Heart right ventricle (tissue), 16 donors: ENCODE results near the gene CCS. TPM values are rescaled to one million over a fixed set of nuclear protein-coding genes. Genes with fewer than 3 reads are reported as not detected.

ENCODE experiments used
- ATAC-seq, 8 donors: fragments of 200-7000 bp; cut with Tn5 transposase; one replicate each; pipeline ENCODE4 v1.9.1; 2020; ENCODE audit warnings: mild to moderate bottlenecking in 8 of 8, moderate library complexity in 8 of 8, moderate number of reproducible peaks in 1 of 8
- DNase-seq, 2 donors: peaks; one replicate each; pipeline ENCODE4 v3.0.0-alpha.2; 2020
- H3K27ac ChIP-seq, 10 donors: fragments of 200-600 bp; sonication (generic) in 2 of 10; one replicate each; pipeline versions ENCODE4 v1.5.0 to v1.8.0; 2020 to 2022; ENCODE audit warnings: mild to moderate bottlenecking in 3 of 10
- H3K27me3 ChIP-seq, 7 donors: fragments of 200-600 bp; one replicate each; pipeline ENCODE4 v1.8.0; 2021 to 2022; ENCODE audit warnings: mild to moderate bottlenecking in 2 of 7
- H3K36me3 ChIP-seq, 9 donors: fragments of 200-600 bp; sonication (generic) in 1 of 9; one replicate each; pipeline versions ENCODE4 v1.5.0 to v1.8.0; 2020 to 2022; ENCODE audit warnings: mild to moderate bottlenecking in 2 of 9
- H3K4me1 ChIP-seq, 9 donors: fragments of 200-600 bp; sonication (generic) in 1 of 9; one replicate each; pipeline versions ENCODE4 v1.5.0 to v1.8.0; 2020 to 2022; ENCODE audit warnings: mild to moderate bottlenecking in 4 of 9
- H3K4me3 ChIP-seq, 10 donors: fragments of 200-600 bp; sonication (generic) in 2 of 10; one replicate each; pipeline versions ENCODE4 v1.5.0 to v1.8.0; 2020 to 2022; ENCODE audit warnings: mild to moderate bottlenecking in 7 of 10, moderate library complexity in 2 of 10
- H3K9me3 ChIP-seq, 11 donors: fragments of 200-600 bp in 10 of 11; sonication (generic) in 2 of 11; one replicate each; pipeline versions ENCODE4 v1.5.0 to v1.8.0; 2013 to 2022; ENCODE audit warnings: mild to moderate bottlenecking in 2 of 11, control low read depth in 1 of 11, moderate library complexity in 1 of 11
- CTCF ChIP-seq, 9 donors: fragments of 200-600 bp; sonication (generic) in 2 of 9; IDR thresholded peaks; one replicate each; pipeline versions ENCODE4 v1.5.0 to v1.8.0; 2021 to 2022; ENCODE audit warnings: antibody characterized with exemption in 9 of 9, mild to moderate bottlenecking in 5 of 9, moderate library complexity in 1 of 9
- WGBS, 2 donors: extraction: QIAGEN DNeasy Blood & Tissue Kit; methylation state at CpG; one replicate each; pipeline ENCODE4 v1.1.7; 2013; ENCODE audit warnings: inconsistent platforms in 1 of 2; 5-methylcytosine and 5-hydroxymethylcytosine counted together
- intact Hi-C, 10 donors: fragments of 100-400 bp; cut with DNase I; formaldehyde crosslinking; loops; one replicate each; pipeline versions ENCODE4 v1.11.1 to v1.14.2; 2022
- polyA plus RNA-seq, 2 donors: library from polyadenylated mRNA; stranded (reverse); fragments of 200-250 nt; gene quantifications; one replicate each; pipeline ENCODE4 v1.2.3, GENCODE V29; 2013
- total RNA-seq, 10 donors: library from RNA; stranded (reverse); fragmentation: NEBNext Ultra II Directional in 3 of 10; extraction: Animal tissue kit (Norgen Biotek cat#: 25700) in 3 of 10; gene quantifications; one replicate each; pipeline versions ENCODE4 v1.2.1 to v1.2.4, GENCODE V29; 2021 to 2023
- donor health status: Arrhythmogenic right ventricular cardiomyopathy.
- donor health status: ischemic (EF 13 %, LVEDD 7.1; RV severe dilation, severe dysfunction).
- donor health status: healthy with polysubstance abuse.
- donor health status: DM: no; HTN: yes; CAD: no.
- donor health status: DM: no; HTN: no; CAD: no.
- donor health status: ischemic (EF 25% LVEDD 6.9; RV normal size, moderate dysfunction).
- donor health status: ischemic (EF 25% LVEDD 5.7; RV mildly dilated, moderate dysfunction).
- donor health status: healthy.
- donor health status: DM: yes; HTN: yes; CAD: no.
- donor health status: Ischemic cardiomyopathy.
- donor health status: ischemic (EF 35%, LVEDD 5.7; RV mildly dilated, moderate dysfunction).
- donor health status: nonischemic (EF 11% LVEDD 7.7; RV severe dilation, severe dysfunction).
- donor health status: DM: yes; HTN: yes; CAD: no.
- donor health status: PGD.
- donor health status: ischemic (EF 29% LVEDD 5.4; RV normal size, mild dysfunction).
- donor health status: nonischemic (EF 23%, LVEDD 6.1; RV moderate dilation, normal function).

The CCS gene
- total and polyA plus RNA-seq, 12 donors = 15.9 to 73.6 (median 21.0) TPM

GRCh38 chr11:66550887-66551286 is 42.1 kb upstream of the CCS start:
- H3K4me3 ChIP-seq = no peak overlapping the region
- 83 to 88% methylated on average over 4 of the region's 4 CpGs for WGBS, 2 donors
- no peak for TF ChIP-seq CTCF (IDR thresholded peaks at IDR 0.05)
- no peaks in the 10 kb centered on the region for H3K9me3 ChIP-seq
- peaks cover 0 to 5% (median 0%) of the 10 kb centered on the region in 7 donors for H3K27me3 ChIP-seq
- DNase-seq (no peak), ATAC-seq (no peak)
- H3K4me1 ChIP-seq = peaks cover 0 to 12% (median 9%) of the 10 kb centered on the region in 9 donors
- no peaks in the 10 kb centered on the region for H3K36me3 ChIP-seq
- intact Hi-C loops = no loop called here
- H3K27ac ChIP-seq = no peak overlapping the region

DNA sequence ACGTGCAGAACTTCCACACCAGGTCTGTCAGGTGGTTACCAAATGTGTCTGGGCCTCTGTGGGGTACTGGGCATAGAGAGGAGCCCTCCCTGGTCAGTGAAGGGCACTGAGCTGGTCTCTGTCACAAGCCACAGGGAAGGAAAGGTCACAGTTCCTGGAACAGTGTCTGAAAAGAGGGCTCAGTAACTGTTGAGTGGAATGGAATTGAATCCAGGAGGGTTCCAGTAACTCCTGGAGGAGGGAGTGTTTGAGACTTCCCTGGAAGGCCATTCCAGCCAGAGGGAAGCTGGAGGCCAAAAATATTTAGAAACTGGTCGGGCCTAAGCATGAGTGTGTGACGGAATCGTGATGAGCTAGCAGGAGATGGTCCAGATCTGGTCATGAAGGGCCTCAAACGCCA is 38.4 kb upstream of the CCS start:
- Histone ChIP-seq H3K27ac (no peak overlapping the region), H3K27me3 (peaks cover 0 to 30% (median 16%) of the 10 kb centered on the region in 7 donors), H3K36me3 (no peaks in the 10 kb centered on the region), H3K4me3 (no peak overlapping the region), H3K4me1 (peaks cover 4 to 9% (median 7%) of the 10 kb centered on the region in 9 donors), H3K9me3 (no peaks in the 10 kb centered on the region)
- DNase-seq = no peak
- WGBS, 2 donors = 79 to 80% methylated on average over 5 of the region's 5 CpGs
- no peak for ATAC-seq
- intact Hi-C loops = no loop called here
- no peak for TF ChIP-seq CTCF (IDR thresholded peaks at IDR 0.05)

GRCh38 chr11:66555416-66555815 is 37.6 kb upstream of the CCS start:
- Histone ChIP-seq H3K9me3 (no peaks in the 10 kb centered on the region), H3K27me3 (peaks cover 0 to 30% (median 16%) of the 10 kb centered on the region in 7 donors), H3K4me3 (no peak overlapping the region), H3K36me3 (no peaks in the 10 kb centered on the region), H3K4me1 (peaks cover 4 to 9% (median 7%) of the 10 kb centered on the region in 9 donors), H3K27ac (no peak overlapping the region)
- no peak for DNase-seq
- intact Hi-C loops = no loop called here
- TF ChIP-seq CTCF (IDR thresholded peaks at IDR 0.05) = no peak
- ATAC-seq = no peak
- WGBS, 2 donors = 52 to 67% methylated on average over 3 of the region's 3 CpGs

DNA sequence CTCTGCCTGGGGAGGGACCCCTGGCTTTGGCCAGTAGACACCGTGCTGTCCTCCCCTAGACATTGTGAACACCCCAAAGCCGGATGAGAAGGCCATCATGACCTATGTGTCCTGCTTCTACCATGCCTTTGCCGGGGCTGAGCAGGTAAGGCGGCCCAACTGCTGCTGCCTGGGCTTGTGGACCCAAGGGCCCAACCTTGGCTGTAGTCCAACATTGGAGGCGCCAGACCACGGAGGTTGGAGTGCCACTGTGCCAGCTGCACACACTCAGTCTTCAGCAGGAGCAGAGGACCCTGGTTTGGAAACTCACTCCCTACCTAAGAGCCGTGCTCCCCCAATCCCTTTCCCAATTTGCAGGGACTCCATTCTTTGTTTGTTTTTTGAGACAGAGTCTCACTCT is 36.9 kb upstream of the CCS start:
- ATAC-seq (peak in 1 of 8 donors; percentile 6), DNase-seq (no peak)
- Histone ChIP-seq H3K4me3 (no peak overlapping the region), H3K9me3 (no peaks in the 10 kb centered on the region), H3K4me1 (peaks cover 4 to 9% (median 7%) of the 10 kb centered on the region in 9 donors), H3K27ac (no peak overlapping the region), H3K27me3 (peaks cover 0 to 30% (median 16%) of the 10 kb centered on the region in 7 donors), H3K36me3 (no peaks in the 10 kb centered on the region)
- TF ChIP-seq CTCF (IDR thresholded peaks at IDR 0.05) = no peak
- intact Hi-C loops = no loop called here
- WGBS, 2 donors = 77 to 81% methylated on average over 7 of the region's 7 CpGs
